GM12864 (cell line): ENCODE results near the gene NADSYN1.

Experiments
- DNase-seq: peaks from one replicate; pipeline ENCODE4 v3.0.0-alpha.2; 2011; ENCODE audit warnings: low read depth
- H3K4me3 ChIP-seq: 2 replicates; pipeline ENCODE4 v1.5.1; 2011; ENCODE audit warnings: mild to moderate bottlenecking, low read depth, low read length, control low read depth
- CTCF ChIP-seq: IDR thresholded peaks from 2 replicates; pipeline ENCODE4 v1.5.1; 2011; ENCODE audit warnings: low read depth, mild to moderate bottlenecking, moderate library complexity, low read length, control low read depth, inconsistent platforms; ENCODE audit errors: missing control alignments

The NADSYN1 gene

GRCh38 chr11:71496421-71496820, 43.4 kb downstream of the NADSYN1 start:
- TF ChIP-seq CTCF, result no peak
- DNase-seq, result no peak
- no peak overlapping the region for H3K4me3 ChIP-seq

- no peak overlapping the region for H3K4me3 ChIP-seq
- TF ChIP-seq CTCF, result no peak
- DNase-seq, result no peak
Measured at GRCh38 chr11:71498091-71498490, 45.1 kb downstream of the NADSYN1 start.

- no peak for TF ChIP-seq CTCF
- DNase-seq, result no peak
Measured at GRCh38 chr11:71499125-71499524, 46.1 kb downstream of the NADSYN1 start.

GRCh38 chr11:71499546-71499945, 46.5 kb downstream of the NADSYN1 start:
- no peak overlapping the region for H3K4me3 ChIP-seq
- TF ChIP-seq CTCF, result no peak
- DNase-seq, result no peak

More at GRCh38 chr11:71499125-71499524, 46.1 kb downstream of the NADSYN1 start:
- H3K4me3 ChIP-seq, result no peak overlapping the region

GRCh38 chr11:71500601-71501021, 47.6 kb downstream of the NADSYN1 start:
- TF ChIP-seq CTCF, result no peak
- DNase-seq, result no peak
- no peak overlapping the region for H3K4me3 ChIP-seq

- H3K4me3 ChIP-seq, result no peak overlapping the region
- no peak for TF ChIP-seq CTCF
- DNase-seq, result no peak
Measured at GRCh38 chr11:71501071-71501985, 48.3 kb downstream of the NADSYN1 start.

- no peak for TF ChIP-seq CTCF
- no peak for DNase-seq
- no peak overlapping the region for H3K4me3 ChIP-seq
Measured at GRCh38 chr11:71502026-71502425, 49.0 kb downstream of the NADSYN1 start.
